Prostate gland (tissue), 2 donors: ENCODE data around the gene TRIM39.
"Not testable (repeated sequence)": the region's sequence is repeated elsewhere in the genome, so short reads cannot be mapped to it uniquely, and the experiment has no call there.

Experiments used
- CTCF ChIP-seq, 4 experiments: fragments of 200-600 bp in 2 of 4; fragments of 450-650 bp in 2 of 4; sonication (generic) in 2 of 4; IDR thresholded peaks; 1 replicate in 3 of 4; 2 replicates in 1 of 4; pipeline ENCODE4 v1.5.1; 2016 to 2019; ENCODE audit warnings: antibody characterized with exemption in 4 of 4, mild to moderate bottlenecking in 2 of 4, moderate library complexity in 2 of 4
- POLR2A ChIP-seq: fragments of 450-650 bp; IDR thresholded peaks from one replicate; pipeline ENCODE4 v1.6.1; 2016; ENCODE audit warnings: antibody characterized with exemption, mild to moderate bottlenecking
- POLR2AphosphoS5 ChIP-seq: sonication (generic); formaldehyde crosslinking; IDR thresholded peaks from one replicate; pipeline ENCODE4 v1.6.1; 2017; ENCODE audit warnings: antibody characterized with exemption

DNA sequence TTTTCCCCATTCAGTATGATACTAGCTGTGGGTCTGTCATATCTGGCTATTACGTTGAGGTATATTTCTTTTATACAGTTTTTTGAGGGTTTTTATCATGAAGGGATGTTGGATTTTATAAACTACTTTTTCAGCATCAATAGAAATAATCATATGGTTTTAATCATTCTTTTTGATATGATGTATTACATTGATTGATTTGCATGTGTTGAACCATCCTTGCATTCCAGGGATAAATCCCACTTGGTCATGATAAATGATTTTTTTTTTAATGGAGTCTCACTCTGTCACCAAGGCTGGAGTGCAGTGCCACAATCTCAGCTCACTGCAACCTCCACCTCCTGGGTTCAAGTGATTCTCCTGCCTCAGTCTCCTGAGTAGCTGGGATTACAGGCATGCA lies 45.7 kb upstream of the TRIM39 start:
- TF ChIP-seq CTCF (IDR thresholded peaks at IDR 0.05); POLR2A; POLR2AphosphoS5: not testable (repeated sequence)
